DOHH2 (cell line): ENCODE measurements around the gene BSPH1.

Source experiments
- CTCF ChIP-seq: fragments of 200-600 bp; sonication (generic); IDR thresholded peaks from one replicate; pipeline ENCODE4 v1.5.1; 2014; ENCODE audit warnings: antibody characterized with exemption, mild to moderate bottlenecking, low read depth, low read length; ENCODE audit not compliant: poor library complexity, severe bottlenecking
- EZH2phosphoT487 ChIP-seq: fragments of 200-600 bp; sonication (generic); IDR thresholded peaks from 2 replicates; pipeline ENCODE4 v1.6.1; 2017; ENCODE audit warnings: borderline replicate concordance, mild to moderate bottlenecking, antibody characterized with exemption, low read length, moderate library complexity, mixed read lengths

GRCh38 chr19:47996230-47996727, 4.3 kb upstream of the BSPH1 start:
- TF ChIP-seq CTCF (no peak), EZH2phosphoT487 (no peak)
